Measurements from ENCODE around the gene HCN2.

HCN2 gene

DNA sequence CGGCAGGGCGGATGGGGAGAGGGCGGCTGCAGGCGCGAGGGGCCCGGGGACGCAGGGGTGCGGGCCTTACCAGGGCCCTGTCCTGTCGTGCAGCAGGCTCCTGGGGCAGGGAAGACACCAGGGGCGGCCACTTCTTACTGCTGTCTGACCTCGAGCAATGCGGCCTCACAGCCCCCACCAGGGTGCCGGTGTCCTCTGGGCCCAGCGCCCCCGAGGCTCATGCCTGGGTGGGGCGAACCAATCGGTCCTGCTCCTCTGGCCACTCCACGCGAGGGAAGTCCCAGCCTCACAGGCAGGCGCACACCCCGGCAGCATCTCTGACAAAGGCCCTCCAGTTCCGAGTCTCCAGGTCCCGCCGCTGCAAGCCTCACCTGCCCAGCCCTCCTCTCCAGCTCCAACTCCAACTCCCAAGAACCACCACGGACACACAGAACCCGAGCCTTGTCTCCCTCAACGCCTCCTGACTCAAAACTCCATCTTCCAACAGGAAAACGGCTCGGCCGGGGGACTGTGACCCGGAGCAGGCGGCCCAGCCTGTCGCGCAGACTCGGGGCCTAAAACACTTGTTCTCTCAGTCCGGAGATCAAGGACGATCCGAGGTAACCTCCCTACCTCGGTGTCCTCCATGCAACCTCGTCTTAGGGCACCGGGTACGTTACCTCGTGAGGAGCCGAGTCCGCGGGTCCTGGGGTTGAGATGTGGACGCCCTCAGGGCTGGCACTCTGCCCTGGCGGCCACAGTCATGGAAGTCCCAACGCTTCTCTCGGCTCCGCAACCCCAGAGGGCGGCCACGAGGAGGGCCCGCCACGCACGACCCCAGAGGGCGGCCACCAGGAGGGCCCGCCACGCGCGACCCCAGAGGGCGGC is 56.5 kb downstream of the HCN2 start:
- H3K4me3 ChIP-seq (ENCODE audit: low read depth, low read length): no peak overlapping the region
- no peak for DNase-seq (ENCODE audit: low read depth)
- TF ChIP-seq, protein P1, sequence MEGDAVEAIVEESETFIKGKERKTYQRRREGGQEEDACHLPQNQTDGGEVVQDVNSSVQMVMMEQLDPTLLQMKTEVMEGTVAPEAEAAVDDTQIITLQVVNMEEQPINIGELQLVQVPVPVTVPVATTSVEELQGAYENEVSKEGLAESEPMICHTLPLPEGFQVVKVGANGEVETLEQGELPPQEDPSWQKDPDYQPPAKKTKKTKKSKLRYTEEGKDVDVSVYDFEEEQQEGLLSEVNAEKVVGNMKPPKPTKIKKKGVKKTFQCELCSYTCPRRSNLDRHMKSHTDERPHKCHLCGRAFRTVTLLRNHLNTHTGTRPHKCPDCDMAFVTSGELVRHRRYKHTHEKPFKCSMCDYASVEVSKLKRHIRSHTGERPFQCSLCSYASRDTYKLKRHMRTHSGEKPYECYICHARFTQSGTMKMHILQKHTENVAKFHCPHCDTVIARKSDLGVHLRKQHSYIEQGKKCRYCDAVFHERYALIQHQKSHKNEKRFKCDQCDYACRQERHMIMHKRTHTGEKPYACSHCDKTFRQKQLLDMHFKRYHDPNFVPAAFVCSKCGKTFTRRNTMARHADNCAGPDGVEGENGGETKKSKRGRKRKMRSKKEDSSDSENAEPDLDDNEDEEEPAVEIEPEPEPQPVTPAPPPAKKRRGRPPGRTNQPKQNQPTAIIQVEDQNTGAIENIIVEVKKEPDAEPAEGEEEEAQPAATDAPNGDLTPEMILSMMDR (IDR thresholded peaks at IDR 0.05; ENCODE audit: insufficient read depth, low read depth, low read length, missing control alignments): no peak

DNA sequence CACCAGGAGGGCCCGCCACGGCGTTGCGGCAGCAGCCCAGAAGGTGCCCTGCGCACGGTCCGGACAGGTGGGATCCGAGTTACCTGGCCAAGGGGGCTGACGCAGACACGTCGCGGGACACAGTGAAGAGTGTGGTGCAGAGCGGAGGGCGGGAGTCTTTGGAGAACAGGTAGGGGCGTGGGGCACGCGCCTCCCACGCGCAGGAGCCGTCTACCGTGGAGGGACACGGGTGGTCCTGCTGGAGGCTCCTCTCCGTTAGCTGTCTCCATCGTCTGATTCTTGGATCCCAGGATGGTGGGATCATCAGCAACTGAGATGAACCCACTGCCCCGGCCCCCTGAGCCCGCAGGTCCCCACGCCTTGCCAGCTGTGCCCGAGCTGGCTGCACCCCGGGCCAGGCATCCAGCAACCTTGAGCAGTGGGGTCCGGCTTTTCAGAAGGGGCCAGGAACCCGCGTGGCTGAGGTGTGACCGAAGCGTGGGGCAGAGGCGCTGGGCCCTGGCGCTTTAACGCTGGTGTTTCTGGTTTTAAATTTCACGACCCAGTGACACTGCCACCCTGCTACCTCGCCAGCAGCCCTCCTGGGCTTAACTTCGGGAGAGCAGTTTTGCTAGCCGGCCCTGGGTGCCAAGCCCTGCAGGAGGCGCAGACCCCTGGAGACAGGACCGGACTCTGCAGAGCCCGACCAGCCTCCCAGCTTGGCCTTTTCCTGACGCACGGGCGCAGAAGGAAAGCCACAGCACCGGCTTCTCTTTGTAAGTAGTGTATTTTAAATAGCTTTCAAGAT is 57.3 kb downstream of the HCN2 start:
- TF ChIP-seq, protein P1 (IDR thresholded peaks at IDR 0.05; ENCODE audit: insufficient read depth, low read depth, low read length, missing control alignments): no peak
- no peak for DNase-seq (ENCODE audit: low read depth)
- no peak overlapping the region for H3K4me3 ChIP-seq (ENCODE audit: low read depth, low read length)

DNA sequence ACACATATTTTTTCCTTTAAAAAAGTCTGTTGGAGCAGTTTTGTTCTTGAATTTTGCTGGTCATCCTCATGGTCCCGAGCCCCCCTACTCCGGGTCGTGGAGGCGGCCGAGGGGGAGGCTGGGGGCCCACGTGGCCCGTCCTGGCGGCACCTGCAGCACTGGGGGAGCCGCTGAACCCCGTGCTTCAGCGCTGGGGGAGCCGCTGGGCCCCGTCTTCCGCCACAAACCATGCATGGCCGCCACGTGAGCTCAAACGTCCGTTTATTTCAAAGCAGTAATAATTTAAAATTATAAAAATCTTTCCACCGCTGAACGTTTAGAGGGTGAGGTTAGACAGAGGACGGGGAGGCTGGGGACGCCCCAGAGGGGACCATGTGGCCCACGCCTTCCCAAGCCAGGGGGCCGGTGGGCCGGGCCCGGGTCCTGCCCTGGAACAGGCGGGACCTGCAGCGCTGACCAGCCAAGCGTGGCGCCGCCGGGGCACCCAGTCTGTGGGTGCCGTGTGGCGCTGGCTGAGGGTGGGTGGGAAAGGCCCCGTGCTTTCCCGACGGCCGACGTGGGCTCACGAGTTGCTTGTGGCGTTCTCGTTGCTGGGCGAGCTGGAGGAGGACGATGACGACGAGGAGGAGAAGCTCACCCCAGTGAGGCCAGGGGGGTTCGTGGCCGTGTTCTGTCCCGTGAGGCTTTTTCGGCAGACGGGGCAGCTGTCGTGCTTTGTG is 58.0 kb downstream of the HCN2 start:
- H3K4me3 ChIP-seq (ENCODE audit: low read depth, low read length): no peak overlapping the region
- no peak for DNase-seq (ENCODE audit: low read depth)
- TF ChIP-seq, protein P1 (IDR thresholded peaks at IDR 0.05; ENCODE audit: insufficient read depth, low read depth, low read length, missing control alignments): no peak

DNA sequence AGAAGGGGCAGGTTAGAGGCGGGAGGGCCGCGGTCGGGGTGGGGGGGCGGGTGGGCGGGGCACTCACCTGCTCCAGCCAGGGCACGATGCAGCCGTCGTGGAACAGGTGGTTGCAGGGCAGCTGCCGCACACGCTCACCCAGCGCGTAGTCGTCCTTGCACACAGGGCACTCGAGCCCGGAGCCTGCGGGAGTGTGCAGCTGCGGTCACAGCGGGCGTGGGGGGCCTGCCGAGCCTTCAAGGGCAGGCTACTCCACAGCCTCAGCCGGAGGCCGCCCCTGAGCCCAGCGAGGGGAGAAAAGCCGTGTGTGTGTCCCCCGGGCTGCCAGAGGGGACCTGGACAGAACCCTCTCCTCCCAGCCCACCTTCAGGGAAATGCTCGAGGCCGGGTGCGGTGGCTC is 58.6 kb downstream of the HCN2 start:
- DNase-seq (ENCODE audit: low read depth): no peak
- TF ChIP-seq, protein P1 (IDR thresholded peaks at IDR 0.05; ENCODE audit: insufficient read depth, low read depth, low read length, missing control alignments): no peak
- H3K4me3 ChIP-seq (ENCODE audit: low read depth, low read length): no peak overlapping the region

DNA sequence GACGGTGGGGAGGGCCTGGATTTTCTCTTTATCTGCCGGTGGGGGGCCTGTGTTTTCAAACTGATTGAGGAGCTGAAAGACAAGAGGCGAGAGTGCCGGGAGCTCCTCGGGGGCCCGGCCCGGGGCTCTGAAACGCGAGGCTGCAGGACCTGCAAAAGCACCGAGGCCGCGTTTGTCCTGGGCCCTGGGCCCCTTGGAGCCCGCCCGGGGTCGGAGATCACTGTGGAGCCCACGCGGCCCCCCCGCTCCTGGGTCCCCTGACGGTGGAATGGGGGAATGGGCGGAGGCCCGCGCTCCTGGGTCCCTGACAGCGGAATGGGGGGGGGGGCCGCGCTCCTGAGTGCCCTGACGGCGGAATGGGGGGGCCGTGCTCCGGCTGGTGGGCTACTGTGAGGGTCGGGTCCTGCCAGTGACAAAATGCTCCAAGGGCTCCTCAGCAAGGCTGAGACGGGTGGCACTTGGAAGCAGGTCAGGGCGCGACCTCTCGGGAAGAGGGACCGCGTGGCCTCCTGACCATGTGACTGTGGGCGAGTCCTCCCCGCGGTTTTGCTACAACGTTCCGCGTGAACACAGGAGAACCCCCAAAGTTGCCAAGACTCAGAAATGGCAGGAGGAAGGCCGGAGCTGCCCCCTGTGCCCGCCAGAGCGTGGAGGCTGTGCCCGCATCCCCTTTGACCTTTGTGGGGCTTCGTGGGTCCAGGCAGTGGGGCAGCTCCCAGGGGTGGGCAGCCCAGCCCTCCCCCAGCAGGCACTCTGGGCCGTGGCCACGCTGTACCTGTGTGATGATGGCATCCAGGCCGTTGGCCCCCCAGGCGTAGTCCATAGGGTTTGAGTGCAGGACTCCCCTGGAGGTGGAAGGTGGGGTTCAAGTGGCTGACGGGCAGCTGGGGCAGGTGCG is 59.5 kb downstream of the HCN2 start:
- H3K4me3 ChIP-seq (ENCODE audit: low read depth, low read length): no peak overlapping the region
- DNase-seq (ENCODE audit: low read depth): no peak
- TF ChIP-seq, protein P1 (IDR thresholded peaks at IDR 0.05; ENCODE audit: insufficient read depth, low read depth, low read length, missing control alignments): no peak

DNA sequence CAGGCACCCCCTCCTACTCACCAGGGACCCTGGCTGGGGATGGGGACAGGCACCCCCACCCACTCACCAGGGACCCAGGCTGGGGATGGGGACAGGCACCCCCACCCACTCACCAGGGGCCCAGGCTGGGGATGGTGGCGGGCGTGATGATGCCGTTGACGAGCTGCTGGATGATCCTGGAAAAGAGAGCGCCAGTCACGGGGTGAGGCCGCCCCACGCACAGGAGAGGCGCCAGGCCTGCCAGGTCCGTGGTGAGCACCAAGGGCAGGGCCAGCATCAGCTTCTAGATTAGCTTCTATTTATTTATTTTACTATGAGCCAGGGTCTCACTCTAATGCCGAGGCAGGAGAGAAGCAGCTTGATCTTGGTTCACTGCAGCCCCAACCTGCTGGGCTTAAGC is 60.4 kb downstream of the HCN2 start:
- no peak for DNase-seq (ENCODE audit: low read depth)
- TF ChIP-seq, protein P1 (IDR thresholded peaks at IDR 0.05; ENCODE audit: insufficient read depth, low read depth, low read length, missing control alignments): no peak
- no peak overlapping the region for H3K4me3 ChIP-seq (ENCODE audit: low read depth, low read length)

Data from GM12865 (cell line).